Tongue (tissue), 2 donors: ENCODE results near the gene DPM3. TPM values are rescaled to one million over a fixed set of nuclear protein-coding genes. Genes with fewer than 3 reads are reported as not detected.
A peak's percentile ranks its signal among the peaks of the same experiment; 100 is the strongest.
"Not testable (repeated sequence)": the region's sequence is repeated elsewhere in the genome, so short reads cannot be mapped to it uniquely, and the experiment has no call there.

ENCODE experiments used
- DNase-seq: peaks from one replicate; pipeline ENCODE4 v3.0.0-alpha.2; 2015
- total RNA-seq: library from RNA; depleted of rRNA; stranded (reverse); fragments of >200 nt; gene quantifications from one replicate; pipeline ENCODE4 v1.2.3, GENCODE V29; 2014

The DPM3 gene
- total RNA-seq: 20.4 TPM

DNA sequence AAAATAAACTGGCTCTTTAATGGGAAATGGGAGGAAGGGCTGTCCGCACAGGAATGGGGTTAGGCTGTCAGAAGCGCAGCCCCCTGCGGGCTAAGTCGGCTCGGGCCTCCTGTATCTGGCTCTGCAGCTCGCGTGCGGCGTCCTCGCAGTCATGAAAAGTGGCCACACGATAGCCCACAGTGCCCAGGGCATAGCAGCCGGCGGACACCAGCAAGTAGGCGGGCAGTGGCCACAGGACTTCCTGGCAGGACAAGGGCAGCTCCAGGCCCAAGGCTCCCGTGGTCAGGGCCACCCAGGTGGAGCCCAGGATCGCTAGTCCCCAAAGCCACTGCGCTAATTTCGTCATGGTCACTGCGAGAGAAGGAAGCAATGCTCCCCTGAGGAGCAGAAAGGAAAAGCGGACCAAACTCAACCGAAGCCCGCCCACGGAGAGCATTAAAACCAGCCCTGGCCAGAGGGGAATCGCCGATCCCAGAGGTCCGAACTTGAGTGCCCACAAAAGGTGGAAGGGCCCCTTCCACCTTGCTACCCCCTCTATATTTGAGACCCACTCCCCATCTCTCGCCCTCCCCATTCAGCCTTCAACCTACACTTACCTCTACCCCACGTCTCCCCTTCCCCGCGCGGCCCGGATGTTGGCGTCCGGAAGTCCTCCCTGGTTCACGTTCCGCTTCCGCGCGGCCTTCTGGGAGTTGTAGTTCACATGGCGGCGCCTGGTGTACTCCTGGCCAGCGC lies at the start of gene DPM3:
DPM3 (minus strand) TSS at position 637 of the 735 bp plus-strand sequence; CDS start at position 346, 291 bp downstream.
- peak; percentile 94 for DNase-seq

- DNase-seq: not testable (repeated sequence)
Measured at GRCh38 chr1:155189926-155190325, 49.6 kb upstream of the DPM3 start.

GRCh38 chr1:155188268-155188667 lies 47.9 kb upstream of the DPM3 start:
- DNase-seq: no peak

- DNase-seq: no peak
Measured at GRCh38 chr1:155187456-155187891, 47.1 kb upstream of the DPM3 start.

GRCh38 chr1:155186794-155187455 lies 46.6 kb upstream of the DPM3 start:
- DNase-seq: no peak

DNA sequence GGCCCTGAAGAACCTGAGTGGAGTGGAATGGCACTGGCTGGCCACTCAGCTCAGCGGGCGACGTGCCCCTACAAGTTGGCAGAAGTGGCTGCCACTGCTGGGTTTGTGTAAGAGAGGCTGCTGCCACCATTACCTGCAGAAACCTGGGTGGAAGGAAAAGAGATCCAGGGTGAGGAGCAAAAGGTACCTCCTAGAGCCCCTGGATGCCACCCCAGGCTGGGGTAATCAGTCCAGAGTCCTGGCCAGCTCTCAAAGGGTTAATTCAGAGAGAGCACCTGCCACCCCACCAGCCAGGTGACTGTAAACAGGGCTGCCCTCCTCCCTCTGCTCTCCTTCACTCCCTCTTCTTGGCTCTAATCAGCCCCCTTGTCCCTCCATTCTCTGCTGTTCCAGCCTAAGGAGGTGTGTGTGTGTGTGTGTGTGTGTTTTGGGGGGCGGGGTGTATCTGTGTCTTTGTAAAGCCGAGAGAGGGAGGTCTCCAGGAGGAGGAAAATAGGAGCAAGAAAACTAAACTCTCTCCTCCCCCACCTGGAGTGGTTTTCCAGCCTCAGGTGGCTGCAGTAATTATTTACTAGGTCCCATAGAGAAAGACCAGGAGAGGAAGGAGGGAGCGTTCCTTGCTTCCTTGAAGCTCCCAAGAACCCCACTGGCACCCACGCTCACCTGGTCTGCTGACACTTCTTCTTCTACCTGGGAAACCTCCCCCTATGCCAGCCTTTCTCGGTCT lies 45.9 kb upstream of the DPM3 start:
- no peak for DNase-seq

GRCh38 chr1:155185783-155186066 lies 45.4 kb upstream of the DPM3 start:
- DNase-seq: no peak

DNA sequence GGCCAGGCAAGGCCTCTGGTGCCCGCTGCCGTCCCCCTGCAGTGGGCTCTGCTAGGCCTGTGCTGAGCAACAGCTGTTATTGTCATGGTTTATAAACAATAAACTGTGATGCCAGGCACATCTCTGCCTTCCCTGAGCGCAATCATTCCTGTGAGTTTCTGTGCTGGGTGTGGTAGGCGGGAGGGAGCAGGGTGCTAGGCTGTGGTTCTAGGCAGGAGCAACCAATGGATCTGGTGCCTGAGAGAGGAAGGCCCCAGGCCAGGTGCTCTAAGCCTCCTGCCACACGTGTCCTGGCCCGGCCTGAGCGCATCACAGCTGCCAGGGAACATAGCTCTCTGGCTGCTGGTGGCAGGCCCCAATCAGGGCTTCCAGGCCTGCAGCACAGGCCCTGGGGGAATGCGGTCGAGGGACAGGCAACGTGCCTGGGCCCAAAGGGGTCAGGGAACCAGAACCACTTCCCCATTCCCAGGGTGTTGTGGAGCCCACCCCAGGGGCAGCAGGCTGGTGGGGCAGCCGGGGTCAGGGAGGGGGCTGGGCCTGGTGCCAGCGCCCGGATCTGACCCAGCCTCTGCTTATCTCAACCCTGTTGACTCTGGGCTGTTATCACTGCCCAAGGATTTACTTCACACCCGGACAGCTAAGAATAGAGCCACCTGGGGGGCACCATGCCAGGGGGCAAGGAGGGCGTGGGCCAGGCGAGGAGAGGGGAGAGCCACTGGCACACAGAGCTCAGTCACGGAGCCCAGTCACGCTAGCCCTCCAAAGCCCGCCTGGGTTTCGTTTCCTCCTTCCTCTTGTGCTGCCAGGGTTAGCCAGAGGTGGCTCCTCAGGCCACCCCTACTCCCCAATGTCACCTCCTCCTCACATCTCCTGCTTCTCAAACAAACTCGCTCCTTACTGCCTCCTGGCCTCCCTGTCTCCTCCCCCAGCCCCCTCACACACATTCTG lies 44.8 kb upstream of the DPM3 start:
- peak; percentile 49 for DNase-seq

DNA sequence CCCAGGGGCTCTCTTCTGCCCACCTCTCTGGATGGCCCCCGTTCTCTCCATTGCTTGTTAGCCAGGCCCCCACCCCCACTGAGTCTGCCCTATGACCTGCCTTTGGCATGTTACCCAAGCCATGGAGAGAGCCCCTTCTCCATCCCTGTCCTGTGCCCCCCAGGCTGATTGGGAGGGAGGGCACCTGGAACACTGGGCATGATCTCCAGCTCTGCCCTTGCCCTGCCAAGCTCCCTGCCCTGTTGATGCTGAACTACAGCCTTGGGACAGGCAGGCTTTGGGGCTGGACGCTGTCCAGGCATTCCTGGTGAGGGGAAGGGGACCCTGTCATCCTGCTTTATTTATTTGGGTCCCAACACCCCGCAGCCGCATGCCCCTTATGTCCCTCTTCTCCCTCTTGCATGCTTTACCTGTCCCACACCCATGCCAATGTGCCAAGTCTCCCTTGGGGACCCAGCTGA lies 44.0 kb upstream of the DPM3 start:
- no peak for DNase-seq

GRCh38 chr1:155183775-155184221 lies 43.5 kb upstream of the DPM3 start:
- no peak for DNase-seq

DNA sequence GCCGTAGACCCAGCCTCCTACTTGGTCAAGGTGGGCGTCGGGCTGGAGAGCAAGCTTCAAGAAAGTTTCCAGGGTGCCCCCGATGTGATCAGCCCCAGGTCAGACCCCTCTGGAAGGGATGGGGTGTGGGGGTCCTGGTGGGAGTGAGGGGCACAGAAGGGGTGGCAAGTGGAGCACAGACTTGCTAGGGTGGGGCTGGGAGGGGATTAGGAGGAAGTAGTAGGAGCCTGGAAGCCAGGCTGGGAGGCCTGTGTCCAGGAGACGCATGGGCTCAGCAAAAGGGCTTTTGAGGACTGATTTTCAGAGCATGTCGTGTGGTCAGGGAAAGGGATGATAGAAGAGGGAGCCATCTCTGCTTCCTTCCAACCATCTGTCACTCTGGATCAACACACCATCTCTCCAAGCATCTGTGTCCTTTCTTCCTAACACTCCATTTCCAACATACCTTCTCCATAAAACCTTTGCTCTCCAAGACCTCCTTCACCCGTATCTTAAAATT lies 41.8 kb upstream of the DPM3 start:
- DNase-seq: no peak

GRCh38 chr1:155181371-155182051 lies 41.2 kb upstream of the DPM3 start:
- no peak for DNase-seq

DNA sequence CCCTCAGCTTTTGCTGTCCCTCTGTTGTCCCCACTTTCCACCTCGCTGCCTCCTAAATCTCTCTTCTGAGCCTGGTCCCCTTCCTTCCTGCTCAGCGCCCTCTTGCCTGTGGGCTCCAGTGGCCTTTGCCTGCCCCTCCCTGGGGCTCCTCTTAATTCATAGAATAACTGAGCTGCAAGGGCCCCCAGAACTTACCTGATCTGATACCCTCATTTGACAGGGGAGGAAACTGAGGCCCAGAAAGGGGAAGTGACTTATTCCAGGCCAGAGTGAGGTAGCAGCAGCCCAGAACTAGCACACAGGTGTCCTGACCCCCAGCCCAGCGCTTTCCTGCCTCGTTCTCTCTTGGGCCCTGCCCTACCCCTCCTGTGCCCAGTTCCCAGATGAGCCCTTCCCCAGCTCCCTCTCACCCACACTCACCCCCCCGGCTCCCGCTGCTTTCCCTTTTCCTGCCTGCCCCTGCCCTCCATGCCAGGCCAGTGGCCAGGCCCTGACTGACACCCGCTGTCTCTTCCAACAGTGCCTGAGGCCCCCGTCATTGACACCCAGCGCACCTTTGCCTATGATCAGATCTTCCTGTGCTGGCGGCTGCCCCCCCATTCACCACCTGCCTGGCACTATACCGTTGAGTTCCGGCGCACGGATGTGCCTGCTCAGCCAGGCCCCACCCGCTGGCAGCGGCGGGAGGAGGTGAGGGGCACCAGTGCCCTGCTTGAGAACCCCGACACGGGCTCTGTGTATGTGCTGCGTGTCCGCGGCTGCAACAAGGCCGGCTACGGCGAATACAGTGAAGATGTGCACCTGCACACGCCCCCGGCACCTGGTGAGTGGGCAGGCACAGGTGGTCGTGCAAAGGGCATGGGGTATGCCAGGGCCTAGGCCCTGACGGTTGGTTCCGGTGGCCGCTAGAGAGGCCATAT lies 39.0 kb upstream of the DPM3 start:
- DNase-seq: no peak

DNA sequence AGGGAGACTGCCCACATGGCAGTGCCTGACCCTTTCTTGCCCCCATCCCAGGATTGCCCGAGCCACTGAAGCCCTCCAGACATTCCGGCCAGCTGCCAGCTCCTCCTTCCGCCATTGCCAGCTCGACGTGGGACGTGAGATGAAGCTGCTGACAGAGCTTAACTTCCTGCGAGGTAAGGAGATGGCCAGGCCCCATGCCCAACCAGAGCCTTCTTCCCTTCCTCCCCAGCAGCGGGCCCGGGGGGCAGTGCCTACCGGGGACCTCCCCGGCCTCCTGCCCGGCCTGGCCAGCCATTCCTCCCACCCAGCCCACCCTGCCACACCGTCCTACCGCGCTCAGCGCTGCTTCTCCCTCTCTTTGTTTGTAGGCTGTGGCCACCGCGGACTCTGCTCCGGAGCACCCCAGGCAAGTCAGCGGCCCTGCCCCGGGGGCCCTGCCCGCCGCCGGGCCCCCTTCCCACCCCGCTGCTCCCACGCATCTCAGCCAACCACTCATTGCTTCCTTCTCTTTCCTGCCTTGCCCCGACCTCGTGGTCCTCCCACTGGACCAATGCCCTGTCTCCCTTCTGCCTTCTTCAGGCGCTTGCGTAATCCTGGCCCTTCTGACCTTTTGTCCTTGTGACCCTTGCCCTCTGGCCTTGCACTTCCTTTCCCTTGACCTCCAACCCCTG lies 38.2 kb upstream of the DPM3 start:
- DNase-seq: no peak

DNA sequence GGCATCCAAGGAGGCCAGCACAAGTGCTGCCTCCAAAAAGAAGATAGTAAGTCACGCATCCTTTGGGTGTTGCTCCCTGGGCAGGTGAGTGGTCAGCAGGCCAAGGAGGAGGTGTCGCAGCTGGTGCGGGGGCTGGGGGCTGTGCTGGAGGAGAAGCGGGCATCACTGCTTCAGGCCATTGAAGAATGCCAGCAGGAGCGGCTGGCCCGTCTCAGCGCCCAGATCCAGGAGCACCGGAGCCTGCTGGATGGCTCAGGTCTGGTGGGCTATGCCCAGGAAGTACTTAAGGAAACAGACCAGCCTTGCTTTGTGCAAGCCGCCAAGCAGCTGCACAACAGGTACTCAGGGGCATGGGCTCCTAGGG lies 37.6 kb upstream of the DPM3 start:
- no peak for DNase-seq

DNA sequence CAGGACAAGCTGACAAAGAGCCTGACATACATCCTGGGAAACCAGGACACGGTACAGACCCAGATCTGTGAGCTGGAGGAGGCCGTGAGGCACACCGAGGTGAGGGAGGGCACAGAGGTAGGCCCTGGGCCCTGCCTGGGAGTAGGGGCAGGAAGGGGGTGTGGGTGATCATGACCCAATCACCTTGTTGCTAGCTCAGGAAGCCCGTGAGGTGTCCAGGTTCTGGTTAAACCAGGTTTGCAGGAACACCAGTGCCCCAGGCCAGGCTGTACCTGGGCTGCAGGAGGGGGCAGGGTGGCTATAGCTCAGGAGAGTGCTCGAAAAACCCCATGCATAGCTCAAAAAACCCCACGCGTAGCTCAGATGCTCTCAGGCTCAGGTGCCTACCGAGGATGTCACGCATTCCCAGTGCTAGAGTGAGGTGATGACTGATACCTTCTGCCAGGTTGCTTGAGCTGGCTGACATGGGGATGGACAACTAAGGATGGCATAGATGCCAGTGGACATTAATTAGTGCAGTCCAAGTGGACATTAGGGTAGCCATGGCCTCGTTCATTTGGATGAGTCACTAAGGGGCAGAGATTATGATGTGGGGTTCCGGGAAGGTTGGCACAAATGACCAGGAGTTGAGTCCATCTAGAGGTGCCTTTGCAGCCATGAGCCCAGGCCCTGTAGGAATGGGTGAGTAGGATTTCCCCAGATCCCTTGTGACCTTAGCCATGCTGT lies 37.0 kb upstream of the DPM3 start:
- DNase-seq: no peak

DNA sequence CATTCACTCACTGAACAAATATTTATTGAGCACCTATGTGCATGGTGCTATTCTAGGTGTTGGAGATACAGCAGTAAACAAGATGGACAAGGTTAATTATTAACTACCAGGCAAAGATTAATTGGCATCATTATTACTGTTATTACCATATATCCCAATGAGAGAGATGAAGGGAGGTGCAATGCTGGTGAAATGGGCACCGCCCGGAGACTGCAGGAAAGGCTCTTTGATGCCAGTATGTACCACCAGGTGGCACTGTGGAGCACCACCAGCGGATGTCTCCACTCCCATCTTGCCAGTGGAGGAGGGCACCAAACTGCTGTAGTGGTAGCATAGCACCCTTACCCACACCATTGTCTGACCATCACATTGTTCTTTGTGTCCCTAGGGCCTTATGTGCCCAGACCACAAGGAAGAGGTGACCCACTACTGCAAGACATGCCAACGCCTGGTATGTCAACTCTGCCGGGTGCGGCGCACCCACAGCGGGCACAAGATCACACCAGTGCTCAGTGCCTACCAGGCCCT lies 36.3 kb upstream of the DPM3 start:
- DNase-seq: peak; percentile 90

DNA sequence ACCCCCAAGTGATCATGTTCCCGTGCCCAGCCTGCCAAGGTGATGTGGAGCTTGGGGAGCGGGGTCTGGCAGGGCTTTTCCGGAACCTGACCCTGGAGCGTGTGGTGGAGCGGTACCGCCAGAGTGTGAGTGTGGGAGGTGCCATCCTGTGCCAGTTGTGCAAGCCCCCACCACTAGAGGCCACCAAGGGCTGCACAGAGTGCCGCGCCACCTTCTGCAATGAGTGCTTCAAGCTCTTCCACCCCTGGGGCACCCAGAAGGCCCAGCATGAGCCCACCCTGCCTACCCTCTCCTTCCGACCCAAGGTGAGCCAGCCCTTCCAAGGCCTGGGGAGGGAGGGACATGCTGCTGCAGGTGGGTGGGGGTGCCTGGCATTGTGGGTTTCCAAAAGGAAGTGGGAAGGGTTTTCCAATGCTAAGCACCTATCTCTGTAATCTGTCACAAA lies 35.6 kb upstream of the DPM3 start:
- no peak for DNase-seq
